A549 (cell line): ENCODE data around the gene MMP24. TPM values are rescaled to one million over a fixed set of nuclear protein-coding genes. Genes with fewer than 3 reads are reported as not detected.

Experiments
- ATAC-seq, 2 experiments: fragments of 200-7000 bp in 1 of 2; fragments of >200 bp in 1 of 2; cut with Nextera tagmentation in 1 of 2; cut with Tn5 transposase in 1 of 2; 3 replicates each; pipeline versions ENCODE4 v1.8.0 to v1.9.1; 2018 to 2020; ENCODE audit warnings: mild to moderate bottlenecking in 1 of 2, moderate library complexity in 1 of 2
- CTCF ChIA-PET: fragments of 300-600 bp; sonication (Branson Sonifier 250); formaldehyde crosslinking; extraction: SDS; loops from one replicate; lab custom pipeline; 2021; ENCODE audit warnings: antibody characterized with exemption, inconsistent platforms; lab: Yijun Ruan, JAX
- POLR2A ChIA-PET: fragments of 350-600 bp; formaldehyde crosslinking; extraction: SDS; loops from one replicate; lab custom pipeline; 2021; ENCODE audit warnings: antibody characterized with exemption, inconsistent platforms; lab: Yijun Ruan, JAX
- DNase-seq, 2 experiments: peaks; one replicate each; pipeline versions ENCODE4 v3.0.0 to v3.0.0-alpha.2; 2011 to 2016; ENCODE audit warnings: low read depth in 1 of 2, low spot score in 1 of 2
- FAIRE-seq: peaks from 2 replicates; lab custom pipeline; 2011; peaks lifted over from hg19 to GRCh38; lab: Jason Lieb, UNC
- H3K27ac ChIP-seq, 2 experiments: fragments of >200 bp; sonication (Bioruptor Twin); formaldehyde crosslinking; 3 replicates each; pipeline ENCODE4 v1.5.1; 2016 to 2017
- H3K4me1 ChIP-seq: fragments of >200 bp; sonication (Bioruptor Twin); formaldehyde crosslinking; 3 replicates; pipeline ENCODE4 v1.6.1; 2016
- H3K4me2 ChIP-seq: fragments of >200 bp; sonication (Bioruptor Twin); formaldehyde crosslinking; 3 replicates; pipeline ENCODE4 v1.6.1; 2016
- H3K4me3 ChIP-seq: fragments of >200 bp; sonication (Bioruptor Twin); formaldehyde crosslinking; 3 replicates; pipeline ENCODE4 v1.5.1; 2016
- H3K9me3 ChIP-seq: fragments of >200 bp; sonication (Bioruptor Twin); formaldehyde crosslinking; 3 replicates; pipeline ENCODE4 v1.6.1; 2016
- CBX2 ChIP-seq: fragments of 200-600 bp; sonication (generic); IDR thresholded peaks from 2 replicates; pipeline ENCODE4 v1.6.1; 2016; ENCODE audit warnings: low read depth, mild to moderate bottlenecking, borderline replicate concordance
- CBX8 ChIP-seq: fragments of 200-600 bp; sonication (generic); IDR thresholded peaks from 2 replicates; pipeline ENCODE4 v1.6.1; 2016
- CEBPB ChIP-seq, 2 experiments: fragments of >200 bp in 1 of 2; sonication (Bioruptor Twin) in 1 of 2; formaldehyde crosslinking in 1 of 2; IDR thresholded peaks; 2 replicates each; pipeline ENCODE4 v1.6.1; 2012 to 2016
- CHD4 ChIP-seq: fragments of 200-600 bp; sonication (generic); IDR thresholded peaks from 2 replicates; pipeline ENCODE4 v1.6.1; 2016; ENCODE audit warnings: antibody characterized with exemption, mild to moderate bottlenecking, borderline replicate concordance
- EHMT2 ChIP-seq: fragments of 200-600 bp; sonication (generic); IDR thresholded peaks from 2 replicates; pipeline ENCODE4 v1.6.1; 2016; ENCODE audit warnings: antibody characterized with exemption, low read depth, mild to moderate bottlenecking, moderate library complexity
- EP300 ChIP-seq, 2 experiments: fragments of >200 bp; sonication (Bioruptor Twin); formaldehyde crosslinking; IDR thresholded peaks; 2 replicates in 1 of 2; 3 replicates in 1 of 2; pipeline ENCODE4 v1.6.1; 2016 to 2017
- ESRRA ChIP-seq: fragments of 150-350 bp; IDR thresholded peaks from 2 replicates; pipeline ENCODE4 v1.6.1; 2014; ENCODE audit warnings: mild to moderate bottlenecking, low read length, borderline replicate concordance
- FOSB ChIP-seq: fragments of 250-450 bp; sonication (Bioruptor Pico); IDR thresholded peaks from 2 replicates; pipeline ENCODE4 v1.5.0; 2020; ENCODE audit warnings: mild to moderate bottlenecking, moderate library complexity
- FOSL2 ChIP-seq, 2 experiments: fragments of 450-650 bp in 1 of 2; fragments of >200 bp in 1 of 2; sonication (Bioruptor Twin) in 1 of 2; formaldehyde crosslinking; IDR thresholded peaks; 2 replicates each; pipeline versions ENCODE4 v1.5.0 to v1.6.1; 2016 to 2020; ENCODE audit warnings: mild to moderate bottlenecking in 1 of 2, moderate library complexity in 1 of 2
- FOXS1 ChIP-seq: fragments of 250-450 bp; sonication (Bioruptor Pico); IDR thresholded peaks from 2 replicates; pipeline ENCODE4 v1.5.0; 2020; ENCODE audit warnings: mild to moderate bottlenecking, moderate library complexity
- GATA3 ChIP-seq: IDR thresholded peaks from 2 replicates; pipeline ENCODE4 v1.6.1; 2012; ENCODE audit warnings: borderline replicate concordance
- HDAC2 ChIP-seq: fragments of 200-600 bp; sonication (generic); IDR thresholded peaks from 2 replicates; pipeline ENCODE4 v1.6.1; 2016
- HEYL ChIP-seq: fragments of 250-450 bp; sonication (Bioruptor Pico); IDR thresholded peaks from 2 replicates; pipeline ENCODE4 v1.8.0; 2021; ENCODE audit warnings: mild to moderate bottlenecking, moderate library complexity
- HOXA7 ChIP-seq: fragments of 250-450 bp; sonication (Bioruptor Pico); IDR thresholded peaks from 2 replicates; pipeline ENCODE4 v1.5.0; 2020; ENCODE audit warnings: mild to moderate bottlenecking, moderate library complexity
- HOXB13 ChIP-seq: fragments of 250-450 bp; sonication (Bioruptor Pico); IDR thresholded peaks from 2 replicates; pipeline ENCODE4 v1.5.0; 2020; ENCODE audit warnings: low read depth, mild to moderate bottlenecking, moderate library complexity
- HOXB5 ChIP-seq: fragments of 250-450 bp; sonication (Bioruptor Pico); IDR thresholded peaks from 2 replicates; pipeline ENCODE4 v1.5.0; 2020; ENCODE audit warnings: mild to moderate bottlenecking, moderate library complexity
- JUNB ChIP-seq: fragments of >200 bp; sonication (Bioruptor Twin); formaldehyde crosslinking; IDR thresholded peaks from 2 replicates; pipeline ENCODE4 v1.6.1; 2016
- KDM1A ChIP-seq: fragments of 200-600 bp; sonication (generic); IDR thresholded peaks from 2 replicates; pipeline ENCODE4 v1.6.1; 2016; ENCODE audit warnings: low read depth, mild to moderate bottlenecking
- MAFK ChIP-seq: fragments of 450-650 bp; IDR thresholded peaks from 2 replicates; pipeline ENCODE4 v1.6.1; 2014; ENCODE audit not compliant: partially characterized antibody
- MAZ ChIP-seq: fragments of 150-350 bp; IDR thresholded peaks from 2 replicates; pipeline ENCODE4 v1.6.1; 2014; ENCODE audit warnings: antibody characterized with exemption, low read depth, low read length, borderline replicate concordance
- MYC ChIP-seq: IDR thresholded peaks from 2 replicates; pipeline ENCODE4 v1.6.1; 2012; ENCODE audit warnings: mild to moderate bottlenecking, inconsistent platforms, low read length, improper control_type of control experiment, borderline replicate concordance
- NPAS2 ChIP-seq: fragments of 250-450 bp; sonication (Bioruptor Pico); IDR thresholded peaks from 2 replicates; pipeline ENCODE4 v1.8.0; 2022; ENCODE audit warnings: mild to moderate bottlenecking, moderate library complexity, borderline replicate concordance
- NR3C1 ChIP-seq: fragments of >200 bp; sonication (Bioruptor Twin); formaldehyde crosslinking; IDR thresholded peaks from 3 replicates; pipeline ENCODE4 v1.6.1; 2017
- PHF8 ChIP-seq: fragments of 200-600 bp; sonication (generic); IDR thresholded peaks from 2 replicates; pipeline ENCODE4 v1.6.1; 2016; ENCODE audit warnings: low read depth, mild to moderate bottlenecking, antibody characterized with exemption, moderate library complexity, borderline replicate concordance
- POLR2A ChIP-seq: IDR thresholded peaks from 2 replicates; pipeline ENCODE4 v1.6.1; 2012; ENCODE audit warnings: mild to moderate bottlenecking, low read length
- POLR2AphosphoS2 ChIP-seq: conservative IDR thresholded peaks from 2 replicates; pipeline ENCODE4 v1.6.1; 2012; ENCODE audit warnings: low read length, improper control_type of control experiment, inconsistent platforms
- RAD21 ChIP-seq, 2 experiments: fragments of >200 bp in 1 of 2; sonication (Bioruptor Twin) in 1 of 2; formaldehyde crosslinking in 1 of 2; IDR thresholded peaks in 1 of 2; conservative IDR thresholded peaks in 1 of 2; 2 replicates in 1 of 2; 3 replicates in 1 of 2; pipeline ENCODE4 v1.6.1; 2012 to 2018; ENCODE audit warnings: inconsistent platforms in 1 of 2
- RCOR1 ChIP-seq: fragments of 150-350 bp; IDR thresholded peaks from 2 replicates; pipeline ENCODE4 v1.6.1; 2014; ENCODE audit warnings: antibody characterized with exemption, low read length, low read depth
- RNF2 ChIP-seq: fragments of 200-600 bp; sonication (generic); IDR thresholded peaks from 2 replicates; pipeline ENCODE4 v1.6.1; 2016; ENCODE audit warnings: low read depth, mild to moderate bottlenecking, antibody characterized with exemption, moderate library complexity, borderline replicate concordance
- SREBF2 ChIP-seq: fragments of 450-650 bp; IDR thresholded peaks from 2 replicates; pipeline ENCODE4 v1.6.1; 2014; ENCODE audit warnings: mild to moderate bottlenecking, moderate library complexity
- ZFP36 ChIP-seq: fragments of 450-650 bp; IDR thresholded peaks from 2 replicates; pipeline ENCODE4 v1.6.1; 2014; ENCODE audit warnings: borderline replicate concordance; ENCODE audit not compliant: partially characterized antibody
- ZNF302 ChIP-seq: fragments of 250-450 bp; sonication (Bioruptor Pico); IDR thresholded peaks from 2 replicates; pipeline ENCODE4 v1.9.0; 2021; ENCODE audit warnings: inconsistent platforms, mild to moderate bottlenecking, moderate library complexity
- ZSCAN20 ChIP-seq: fragments of 250-450 bp; sonication (Bioruptor Pico); IDR thresholded peaks from 2 replicates; pipeline ENCODE4 v1.8.0; 2022; ENCODE audit warnings: mild to moderate bottlenecking, moderate library complexity
- WGBS: methylation state at CpG from one replicate; pipeline ENCODE4 v1.1.6; 2017; ENCODE audit errors: missing lambda C conversion rate; 5-methylcytosine and 5-hydroxymethylcytosine counted together
- polyA plus RNA-seq, 4 experiments: library from polyadenylated mRNA; depleted of rRNA in 3 of 4; stranded (reverse); fragments of >200 nt; fragmentation: RNase III in 1 of 4; extraction: RNeasy Plus Mini Kit Qiagen cat#74134 plus additional on column Dnase treatment in 1 of 4; gene quantifications; 2 replicates in 3 of 4; 3 replicates in 1 of 4; pipeline ENCODE4 v1.2.3, GENCODE V29; 2011 to 2017
- TF ChIP-seq, protein P1 (sequence below): fragments of 250-450 bp; sonication (Bioruptor Pico); IDR thresholded peaks from 2 replicates; pipeline ENCODE4 v1.5.0; 2021; ENCODE audit warnings: mild to moderate bottlenecking, moderate library complexity, borderline replicate concordance
- TF ChIP-seq, protein P2 (sequence below): IDR thresholded peaks from 2 replicates; pipeline ENCODE4 v1.6.1; 2012; ENCODE audit warnings: low read depth, borderline replicate concordance
- TF ChIP-seq, protein P3 (sequence below): fragments of 200-600 bp; sonication (generic); IDR thresholded peaks from 2 replicates; pipeline ENCODE4 v1.6.1; 2016; ENCODE audit warnings: antibody characterized with exemption, mild to moderate bottlenecking, moderate library complexity
- TF ChIP-seq, protein P4 (sequence below): IDR thresholded peaks from 2 replicates; pipeline ENCODE4 v1.6.1; 2012

The MMP24 gene
- polyA plus RNA-seq, 2 of the 4 experiments (the other 2 are of a cell fraction): 21.3 to 33.3 TPM

DNA sequence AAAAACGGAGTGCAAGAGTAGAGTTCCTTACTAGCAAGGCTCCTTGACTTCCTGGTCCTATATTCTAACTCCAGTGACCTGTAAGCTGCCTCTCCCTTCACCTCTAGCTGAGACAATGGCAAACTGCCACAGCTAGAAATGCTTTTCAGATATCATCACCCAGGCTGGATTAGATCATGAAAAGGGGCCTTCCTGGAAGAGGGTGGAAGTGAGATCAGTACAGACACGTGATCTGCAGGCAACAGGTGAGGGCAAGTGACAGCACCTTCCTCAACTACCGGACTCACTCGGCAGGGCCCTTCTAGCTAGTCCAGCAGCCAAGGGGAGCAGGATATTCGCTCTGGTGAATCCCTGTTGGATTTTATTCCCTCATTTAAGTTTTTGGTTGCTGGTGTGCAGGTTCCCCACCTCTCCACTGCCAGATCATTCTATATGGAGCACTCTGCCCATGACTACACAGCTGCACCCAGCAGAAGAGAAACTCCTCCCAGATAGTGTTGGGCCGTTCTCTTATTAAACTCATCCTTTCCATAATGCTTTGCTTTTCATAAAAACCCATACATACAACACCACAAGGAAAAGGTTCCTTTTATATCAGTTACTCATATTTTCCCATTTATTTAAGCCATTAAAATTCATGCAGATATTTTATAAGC lies 92.1 kb downstream of the MMP24 start:
- H3K9me3 ChIP-seq: no peaks in the 10 kb centered on the region
- ChIA-PET POLR2A (interaction anchor here (0.8 to 1.6 kb wide), 2 partner anchors 41 to 136 kb away, joined by 3 read pairs; partner anchors contain the start of gene MMP24OS), CTCF (interaction anchor here (0.9 to 10.2 kb wide), 5 partner anchors 11 to 27 kb away, joined by 4 to 157 read pairs (median 5); no protein-coding TSS in a partner anchor)
- peak; percentile 78 for FAIRE-seq
- peak overlapping the region; percentile 54 for H3K4me2 ChIP-seq
- peak overlapping the region; percentile 76 to 89 for H3K27ac ChIP-seq
- no peak overlapping the region for H3K4me3 ChIP-seq
- 28% methylated on average over 6 of the region's 6 CpGs for WGBS
- peaks cover 57% of the 10 kb centered on the region for H3K4me1 ChIP-seq
- peak; percentile 78 to 82 for ATAC-seq
- peak; percentile 64 to 87 for DNase-seq
- no peak for TF ChIP-seq EHMT2
- peak; percentile 64; the same call in 1 of the 2 replicates for TF ChIP-seq GATA3
- no peak for TF ChIP-seq CEBPB (IDR thresholded peaks at IDR 0.05)
- no peak for TF ChIP-seq ZFP36
- TF ChIP-seq HDAC2: no peak
- TF ChIP-seq CBX8: no peak
- TF ChIP-seq HOXB5 (CRISPR knock-in tag): no peak
- no peak for TF ChIP-seq CHD4
- TF ChIP-seq HOXB13: no peak
- no peak for TF ChIP-seq ZSCAN20 (CRISPR knock-in tag)
- TF ChIP-seq KDM1A: no peak
- TF ChIP-seq ESRRA: no peak
- no peak for TF ChIP-seq MAFK
- TF ChIP-seq PHF8: no peak
- no peak for TF ChIP-seq MAZ
- no peak for TF ChIP-seq RAD21 (conservative IDR thresholded peaks at IDR 0.05 in 1 of 2, IDR thresholded peaks at IDR 0.05 in 1 of 2)
- TF ChIP-seq FOSB (CRISPR knock-in tag): no peak
- TF ChIP-seq ZNF302 (CRISPR knock-in tag): no peak
- TF ChIP-seq, protein P1, sequence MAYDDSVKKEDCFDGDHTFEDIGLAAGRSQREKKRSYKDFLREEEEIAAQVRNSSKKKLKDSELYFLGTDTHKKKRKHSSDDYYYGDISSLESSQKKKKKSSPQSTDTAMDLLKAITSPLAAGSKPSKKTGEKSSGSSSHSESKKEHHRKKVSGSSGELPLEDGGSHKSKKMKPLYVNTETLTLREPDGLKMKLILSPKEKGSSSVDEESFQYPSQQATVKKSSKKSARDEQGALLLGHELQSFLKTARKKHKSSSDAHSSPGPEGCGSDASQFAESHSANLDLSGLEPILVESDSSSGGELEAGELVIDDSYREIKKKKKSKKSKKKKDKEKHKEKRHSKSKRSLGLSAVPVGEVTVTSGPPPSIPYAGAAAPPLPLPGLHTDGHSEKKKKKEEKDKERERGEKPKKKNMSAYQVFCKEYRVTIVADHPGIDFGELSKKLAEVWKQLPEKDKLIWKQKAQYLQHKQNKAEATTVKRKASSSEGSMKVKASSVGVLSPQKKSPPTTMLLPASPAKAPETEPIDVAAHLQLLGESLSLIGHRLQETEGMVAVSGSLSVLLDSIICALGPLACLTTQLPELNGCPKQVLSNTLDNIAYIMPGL (CRISPR knock-in tag): no peak
- TF ChIP-seq RNF2: no peak
- peak; percentile 12 to 40; a peak in 1 of 5 replicates for TF ChIP-seq EP300 (IDR thresholded peaks at IDR 0.05)
- no peak for TF ChIP-seq FOXS1
- TF ChIP-seq FOSL2 (IDR thresholded peaks at IDR 0.05): 0 out of 2 replicates have a peak, but pooled peaks have one; percentile 23
- peak; percentile 31; the same call in 1 of the 2 replicates for TF ChIP-seq FOSL2 (CRISPR knock-in tag; IDR thresholded peaks at IDR 0.05)
- TF ChIP-seq HOXA7 (CRISPR knock-in tag): no peak
- no peak for TF ChIP-seq POLR2AphosphoS2
- TF ChIP-seq, protein P2, sequence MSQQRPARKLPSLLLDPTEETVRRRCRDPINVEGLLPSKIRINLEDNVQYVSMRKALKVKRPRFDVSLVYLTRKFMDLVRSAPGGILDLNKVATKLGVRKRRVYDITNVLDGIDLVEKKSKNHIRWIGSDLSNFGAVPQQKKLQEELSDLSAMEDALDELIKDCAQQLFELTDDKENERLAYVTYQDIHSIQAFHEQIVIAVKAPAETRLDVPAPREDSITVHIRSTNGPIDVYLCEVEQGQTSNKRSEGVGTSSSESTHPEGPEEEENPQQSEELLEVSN: no peak
- TF ChIP-seq POLR2A: no peak
- no peak for TF ChIP-seq SREBF2
- no peak for TF ChIP-seq NPAS2 (CRISPR knock-in tag)
- no peak for TF ChIP-seq MYC
- no peak for TF ChIP-seq JUNB
- no peak for TF ChIP-seq HEYL
- TF ChIP-seq, protein P3, sequence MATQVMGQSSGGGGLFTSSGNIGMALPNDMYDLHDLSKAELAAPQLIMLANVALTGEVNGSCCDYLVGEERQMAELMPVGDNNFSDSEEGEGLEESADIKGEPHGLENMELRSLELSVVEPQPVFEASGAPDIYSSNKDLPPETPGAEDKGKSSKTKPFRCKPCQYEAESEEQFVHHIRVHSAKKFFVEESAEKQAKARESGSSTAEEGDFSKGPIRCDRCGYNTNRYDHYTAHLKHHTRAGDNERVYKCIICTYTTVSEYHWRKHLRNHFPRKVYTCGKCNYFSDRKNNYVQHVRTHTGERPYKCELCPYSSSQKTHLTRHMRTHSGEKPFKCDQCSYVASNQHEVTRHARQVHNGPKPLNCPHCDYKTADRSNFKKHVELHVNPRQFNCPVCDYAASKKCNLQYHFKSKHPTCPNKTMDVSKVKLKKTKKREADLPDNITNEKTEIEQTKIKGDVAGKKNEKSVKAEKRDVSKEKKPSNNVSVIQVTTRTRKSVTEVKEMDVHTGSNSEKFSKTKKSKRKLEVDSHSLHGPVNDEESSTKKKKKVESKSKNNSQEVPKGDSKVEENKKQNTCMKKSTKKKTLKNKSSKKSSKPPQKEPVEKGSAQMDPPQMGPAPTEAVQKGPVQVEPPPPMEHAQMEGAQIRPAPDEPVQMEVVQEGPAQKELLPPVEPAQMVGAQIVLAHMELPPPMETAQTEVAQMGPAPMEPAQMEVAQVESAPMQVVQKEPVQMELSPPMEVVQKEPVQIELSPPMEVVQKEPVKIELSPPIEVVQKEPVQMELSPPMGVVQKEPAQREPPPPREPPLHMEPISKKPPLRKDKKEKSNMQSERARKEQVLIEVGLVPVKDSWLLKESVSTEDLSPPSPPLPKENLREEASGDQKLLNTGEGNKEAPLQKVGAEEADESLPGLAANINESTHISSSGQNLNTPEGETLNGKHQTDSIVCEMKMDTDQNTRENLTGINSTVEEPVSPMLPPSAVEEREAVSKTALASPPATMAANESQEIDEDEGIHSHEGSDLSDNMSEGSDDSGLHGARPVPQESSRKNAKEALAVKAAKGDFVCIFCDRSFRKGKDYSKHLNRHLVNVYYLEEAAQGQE: no peak
- no peak for TF ChIP-seq CBX2
- no peak for TF ChIP-seq NR3C1
- TF ChIP-seq, protein P4, sequence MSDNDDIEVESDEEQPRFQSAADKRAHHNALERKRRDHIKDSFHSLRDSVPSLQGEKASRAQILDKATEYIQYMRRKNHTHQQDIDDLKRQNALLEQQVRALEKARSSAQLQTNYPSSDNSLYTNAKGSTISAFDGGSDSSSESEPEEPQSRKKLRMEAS: peak; percentile 38; the same call in 1 of the 2 replicates
- no peak for TF ChIP-seq RCOR1
